ENCODE data around the gene CMTM4.
"Not testable (repeated sequence)": the region's sequence is repeated elsewhere in the genome, so short reads cannot be mapped to it uniquely, and the experiment has no call there.

Gene CMTM4

DNA sequence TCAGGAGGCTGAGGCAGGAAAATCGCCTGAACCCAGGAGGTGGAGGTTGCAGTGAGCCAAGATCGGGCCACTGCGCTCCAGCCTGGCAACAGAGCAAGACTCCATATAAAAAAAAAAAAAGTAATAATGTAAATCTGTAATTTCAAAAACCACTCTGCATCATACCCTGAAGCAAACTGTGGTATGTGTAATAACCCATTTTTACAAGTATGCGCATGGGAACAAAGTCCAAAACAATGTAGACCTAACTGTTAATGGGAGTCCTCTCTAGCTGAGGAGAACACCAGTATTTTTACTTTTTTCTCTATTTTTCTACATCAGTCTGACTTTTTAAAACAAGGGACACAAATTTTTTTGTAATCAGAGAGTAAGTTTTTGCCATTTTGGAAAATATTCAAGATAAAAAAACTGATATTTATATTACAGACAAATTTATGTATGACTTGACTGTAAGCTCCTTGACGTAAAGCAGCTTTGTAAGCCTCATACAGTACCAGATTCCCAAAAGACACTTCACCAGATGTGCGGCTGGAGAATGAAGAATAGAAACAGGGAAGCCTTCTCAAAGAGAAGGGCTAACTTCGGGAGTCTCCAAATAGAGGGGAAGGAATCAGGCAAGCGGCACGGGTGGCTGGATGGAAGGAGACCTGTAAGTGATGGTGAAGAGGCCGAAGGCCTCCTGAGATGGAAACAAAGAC is 25.7 kb downstream of the CMTM4 start:
- Histone ChIP-seq H3K4me3 (ENCODE audit: extremely low read depth, insufficient read depth, low read length, poor library complexity, severe bottlenecking) (no peak overlapping the region), H3K36me3 (ENCODE audit: control insufficient read depth, insufficient read depth, low read length) (no peaks in the 10 kb centered on the region), H3K27ac (ENCODE audit: low read depth, low read length, severe bottlenecking) (no peak overlapping the region), H3K9me3 (ENCODE audit: control insufficient read depth, low read length) (no peaks in the 10 kb centered on the region), H3K4me1 (ENCODE audit: control insufficient read depth, insufficient read depth, low read length, poor library complexity, severe bottlenecking) (no peaks in the 10 kb centered on the region)
- WGBS, 2 experiments (ENCODE audit: insufficient coverage in 2 of 2): 94 to 97% methylated on average over 6 to 7 of the region's 10 CpGs

DNA sequence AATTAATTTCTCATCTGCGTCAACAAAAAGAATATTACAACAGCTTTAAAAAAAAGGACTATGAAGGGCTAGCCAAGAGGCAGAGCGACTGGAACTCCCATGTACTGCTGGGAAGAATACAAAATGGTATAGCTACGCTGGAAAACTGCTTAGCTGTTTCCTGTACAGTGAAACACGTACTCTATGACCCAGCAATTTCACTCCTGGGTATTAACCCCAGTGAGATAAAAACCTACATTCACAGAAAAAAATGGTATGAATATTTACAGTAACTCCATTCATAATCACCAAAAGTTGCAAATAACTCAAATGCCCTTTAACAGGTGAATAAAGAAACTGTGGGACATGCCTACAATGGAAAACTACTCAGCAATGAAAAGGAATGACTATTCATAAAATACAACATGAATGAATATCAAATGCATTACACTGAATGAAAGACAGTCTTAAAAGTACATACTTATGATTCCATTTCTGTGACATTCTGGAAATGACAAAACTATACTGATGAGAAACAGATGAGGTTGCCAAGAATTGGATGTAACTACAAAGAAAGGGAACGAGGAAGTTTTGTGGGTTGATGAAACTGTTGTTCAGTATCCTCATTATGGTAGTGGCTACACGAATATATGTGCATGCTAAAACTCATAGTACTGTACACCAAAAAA is 27.6 kb downstream of the CMTM4 start:
- 92 to 100% methylated on average over 2 of the region's 6 CpGs for WGBS, 2 experiments (ENCODE audit: insufficient coverage in 2 of 2)
- no peak overlapping the region for H3K4me3 ChIP-seq (ENCODE audit: extremely low read depth, insufficient read depth, low read length, poor library complexity, severe bottlenecking)
- H3K27ac ChIP-seq (ENCODE audit: low read depth, low read length, severe bottlenecking): no peak overlapping the region
- no peaks in the 10 kb centered on the region for H3K9me3 ChIP-seq (ENCODE audit: control insufficient read depth, low read length)
- H3K36me3 ChIP-seq (ENCODE audit: control insufficient read depth, insufficient read depth, low read length): no peaks in the 10 kb centered on the region
- H3K4me1 ChIP-seq (ENCODE audit: control insufficient read depth, insufficient read depth, low read length, poor library complexity, severe bottlenecking): no peaks in the 10 kb centered on the region

DNA sequence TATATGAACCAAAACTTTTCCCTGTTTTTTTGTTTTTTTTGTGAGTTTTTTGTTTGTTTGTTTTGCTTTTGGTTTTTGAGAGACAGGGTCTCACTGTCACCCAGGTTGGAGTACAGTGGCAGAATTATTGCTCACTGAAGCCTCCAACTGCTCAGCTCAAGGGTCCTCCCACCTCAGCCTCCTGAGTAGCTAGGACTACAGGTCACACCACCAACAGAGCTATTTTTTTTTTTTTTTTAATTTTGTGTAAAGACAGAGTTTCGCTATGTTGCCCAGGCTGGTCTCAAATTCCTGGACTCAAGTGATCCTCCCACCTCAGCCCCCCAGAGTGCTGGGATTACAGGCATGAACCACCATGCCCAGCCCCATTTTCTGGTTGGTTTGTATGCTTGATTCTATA is 28.6 kb downstream of the CMTM4 start:
- Histone ChIP-seq H3K9me3 (ENCODE audit: control insufficient read depth, low read length) (no peaks in the 10 kb centered on the region), H3K4me3 (ENCODE audit: extremely low read depth, insufficient read depth, low read length, poor library complexity, severe bottlenecking) (no peak overlapping the region), H3K4me1 (ENCODE audit: control insufficient read depth, insufficient read depth, low read length, poor library complexity, severe bottlenecking) (no peaks in the 10 kb centered on the region), H3K36me3 (ENCODE audit: control insufficient read depth, insufficient read depth, low read length) (no peaks in the 10 kb centered on the region), H3K27ac (ENCODE audit: low read depth, low read length, severe bottlenecking) (no peak overlapping the region)
- no CpG with 5 or more reads among the region's 1 CpG for WGBS, 2 experiments (ENCODE audit: insufficient coverage in 2 of 2)

DNA sequence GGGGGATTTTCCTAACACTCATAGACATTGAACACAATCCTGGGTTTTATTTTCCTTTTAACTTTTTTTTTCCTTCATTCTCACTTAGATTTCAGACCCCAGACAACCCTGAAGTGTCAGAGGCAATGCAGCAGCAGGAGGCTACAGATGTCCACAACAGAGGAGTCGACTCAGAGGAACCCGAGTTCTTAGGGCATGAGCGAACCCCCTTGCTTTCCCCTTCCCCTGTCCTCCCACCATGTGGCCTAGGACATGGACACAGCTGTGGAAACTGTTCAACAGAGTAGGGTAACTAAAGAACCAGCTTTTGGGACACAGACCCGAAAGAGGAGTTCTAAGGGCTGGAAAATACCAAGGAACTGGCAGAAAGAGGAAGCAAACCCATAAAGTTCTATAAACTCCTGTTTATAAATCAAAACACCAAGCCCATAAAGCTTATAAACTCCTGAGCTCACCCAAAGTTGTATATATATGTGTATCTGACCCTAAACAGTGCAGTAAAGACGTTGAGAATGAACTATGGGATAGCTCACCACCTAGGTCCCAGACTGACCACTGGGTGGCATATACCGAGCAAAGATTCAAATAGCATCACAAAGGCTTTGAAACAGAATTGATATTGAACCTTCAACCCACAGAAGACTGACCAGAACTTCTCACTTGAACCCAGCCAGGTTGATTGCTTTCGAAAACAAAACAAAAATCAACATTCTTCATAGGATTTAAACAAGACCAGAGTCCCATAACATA is 33.9 kb downstream of the CMTM4 start:
- Histone ChIP-seq H3K27ac (ENCODE audit: low read depth, low read length, severe bottlenecking) (peak overlapping the region; percentile 79), H3K36me3 (ENCODE audit: control insufficient read depth, insufficient read depth, low read length) (no peaks in the 10 kb centered on the region), H3K9me3 (ENCODE audit: control insufficient read depth, low read length) (no peaks in the 10 kb centered on the region), H3K4me3 (ENCODE audit: extremely low read depth, insufficient read depth, low read length, poor library complexity, severe bottlenecking) (no peak overlapping the region), H3K4me1 (ENCODE audit: control insufficient read depth, insufficient read depth, low read length, poor library complexity, severe bottlenecking) (peaks cover 23% of the 10 kb centered on the region)
- WGBS, 2 experiments (ENCODE audit: insufficient coverage in 2 of 2): 57 to 62% methylated on average over 3 to 5 of the region's 7 CpGs

DNA sequence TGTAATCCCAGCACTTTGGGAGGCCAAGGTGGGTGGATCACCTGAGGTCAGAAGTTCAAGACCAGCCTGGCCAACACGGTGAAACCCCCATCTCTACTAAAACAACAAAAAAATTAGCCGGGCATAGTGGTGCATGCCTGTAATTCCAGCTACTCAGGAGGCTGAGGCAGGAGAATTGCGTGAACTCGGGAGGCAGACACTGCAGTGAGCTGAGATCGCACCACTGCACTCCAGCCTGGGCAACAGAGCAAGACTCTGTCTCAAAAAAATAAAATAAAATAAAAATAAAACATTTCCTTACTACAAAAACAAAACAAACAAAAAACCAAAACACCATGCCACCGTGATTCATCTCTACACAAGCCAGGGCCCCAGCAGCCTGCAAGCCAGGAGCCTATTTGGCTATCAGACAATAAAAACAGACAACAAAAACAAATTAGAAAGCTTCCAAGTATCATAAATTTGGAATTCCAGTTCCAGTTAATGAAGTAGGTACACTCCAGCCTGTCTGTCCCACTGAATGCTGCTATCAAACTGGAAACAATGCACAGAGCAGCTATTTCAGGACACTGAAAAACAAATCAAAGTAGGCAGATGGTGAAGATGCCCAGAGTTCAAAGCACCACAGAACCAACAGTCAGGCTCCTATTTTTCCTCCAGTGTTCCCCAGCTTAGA is 34.7 kb downstream of the CMTM4 start:
- WGBS, 2 experiments (ENCODE audit: insufficient coverage in 2 of 2): 85 to 88% methylated on average over 4 to 6 of the region's 6 CpGs
- H3K27ac ChIP-seq (ENCODE audit: low read depth, low read length, severe bottlenecking): peak overlapping the region; percentile 96
- H3K4me1 ChIP-seq (ENCODE audit: control insufficient read depth, insufficient read depth, low read length, poor library complexity, severe bottlenecking): peaks cover 23% of the 10 kb centered on the region
- not testable (repeated sequence) for H3K9me3 ChIP-seq (ENCODE audit: control insufficient read depth, low read length); H3K36me3 ChIP-seq (ENCODE audit: control insufficient read depth, insufficient read depth, low read length); H3K4me3 ChIP-seq (ENCODE audit: extremely low read depth, insufficient read depth, low read length, poor library complexity, severe bottlenecking)

DNA sequence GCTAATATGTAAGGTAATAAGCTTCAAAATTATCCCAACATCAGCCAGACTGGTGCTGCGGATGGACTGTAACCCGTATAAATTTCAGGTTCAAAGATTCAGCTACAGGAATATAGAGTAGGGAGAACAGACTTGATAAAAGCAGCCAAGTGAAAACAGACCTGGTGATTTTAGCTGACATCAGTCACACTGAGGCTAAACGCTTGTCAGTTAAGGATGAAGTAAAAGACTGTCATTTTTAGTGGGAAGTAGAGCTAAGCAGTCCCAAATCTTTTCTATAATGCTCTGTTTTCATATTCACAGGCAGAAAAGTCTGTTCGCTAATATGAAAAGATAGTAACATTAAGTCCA is 35.4 kb downstream of the CMTM4 start:
- peaks cover 23% of the 10 kb centered on the region for H3K4me1 ChIP-seq (ENCODE audit: control insufficient read depth, insufficient read depth, low read length, poor library complexity, severe bottlenecking)
- peak overlapping the region; percentile 96 for H3K27ac ChIP-seq (ENCODE audit: low read depth, low read length, severe bottlenecking)
- WGBS, 2 experiments (ENCODE audit: insufficient coverage in 2 of 2): 83 to 94% methylated on average over 2 of the region's 4 CpGs

DNA sequence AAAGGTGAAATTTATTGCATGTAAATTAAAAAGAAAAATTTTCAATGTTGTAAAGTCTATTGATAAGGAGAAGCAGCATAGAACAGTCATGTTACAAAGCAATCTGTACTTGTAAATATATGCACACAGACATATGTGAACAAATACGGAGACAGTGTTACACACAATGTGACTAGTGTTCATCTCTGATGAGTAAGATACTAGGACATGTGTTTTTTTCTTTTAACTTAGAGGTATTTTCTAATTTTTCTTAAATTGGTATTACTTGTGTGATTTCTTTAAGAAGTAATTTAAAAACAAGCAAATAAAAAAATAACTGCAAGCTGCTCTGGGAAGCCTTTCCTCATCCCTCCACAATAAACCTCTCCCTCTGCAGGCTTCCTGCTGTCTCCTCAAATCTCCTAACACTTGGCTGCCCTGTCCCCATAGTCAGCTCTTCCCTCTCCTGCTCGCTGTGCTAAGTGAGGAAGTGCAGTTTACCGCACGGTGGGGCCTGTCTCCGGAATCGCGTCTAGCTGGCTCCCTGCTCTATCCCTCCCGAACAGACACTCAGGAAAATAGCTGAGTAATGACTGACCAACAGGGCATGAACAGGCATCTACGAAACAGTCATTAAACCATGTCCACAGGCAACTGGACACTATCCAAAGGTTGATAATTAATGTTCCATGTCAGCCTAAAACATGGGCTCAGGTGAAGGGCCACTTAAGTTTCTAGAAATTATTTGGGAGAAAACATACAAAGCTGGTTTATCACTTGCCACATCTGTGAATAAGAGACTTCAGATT is 35.9 kb downstream of the CMTM4 start:
- Histone ChIP-seq H3K27ac (ENCODE audit: low read depth, low read length, severe bottlenecking) (peak overlapping the region; percentile 96), H3K4me3 (ENCODE audit: extremely low read depth, insufficient read depth, low read length, poor library complexity, severe bottlenecking) (no peak overlapping the region)
- WGBS, 2 experiments (ENCODE audit: insufficient coverage in 2 of 2): 20 to 24% methylated on average over 5 to 8 of the region's 9 CpGs

More for the DNA sequence above, 35.4 kb downstream of the CMTM4 start:
- Histone ChIP-seq H3K4me3 (ENCODE audit: extremely low read depth, insufficient read depth, low read length, poor library complexity, severe bottlenecking) (no peak overlapping the region), H3K9me3 (ENCODE audit: control insufficient read depth, low read length) (no peaks in the 10 kb centered on the region), H3K36me3 (ENCODE audit: control insufficient read depth, insufficient read depth, low read length) (no peaks in the 10 kb centered on the region)

DNA sequence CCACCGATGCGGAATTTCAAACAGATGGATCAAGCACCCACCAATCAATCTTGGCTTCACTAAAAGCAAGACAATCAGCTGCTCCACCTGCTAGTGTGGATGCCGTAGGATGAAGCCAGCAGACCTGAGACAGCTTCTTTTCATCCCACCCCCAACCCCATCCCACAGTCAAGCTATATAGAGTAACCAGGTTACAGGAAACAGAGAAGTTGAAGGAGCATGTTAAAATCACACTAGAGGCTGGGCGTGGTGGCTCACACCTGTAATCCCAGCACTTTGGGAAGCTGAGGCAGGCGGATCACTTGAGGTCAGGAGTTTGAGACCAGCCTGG is 37.7 kb downstream of the CMTM4 start:
- H3K4me1 ChIP-seq (ENCODE audit: control insufficient read depth, insufficient read depth, low read length, poor library complexity, severe bottlenecking): peaks cover 23% of the 10 kb centered on the region
- 96 to 97% methylated on average over 4 to 5 of the region's 5 CpGs for WGBS, 2 experiments (ENCODE audit: insufficient coverage in 2 of 2)
- H3K9me3 ChIP-seq (ENCODE audit: control insufficient read depth, low read length): no peaks in the 10 kb centered on the region
- H3K36me3 ChIP-seq (ENCODE audit: control insufficient read depth, insufficient read depth, low read length): no peaks in the 10 kb centered on the region
- H3K4me3 ChIP-seq (ENCODE audit: extremely low read depth, insufficient read depth, low read length, poor library complexity, severe bottlenecking): no peak overlapping the region
- no peak overlapping the region for H3K27ac ChIP-seq (ENCODE audit: low read depth, low read length, severe bottlenecking)

More for the DNA sequence above, 35.9 kb downstream of the CMTM4 start:
- H3K9me3 ChIP-seq (ENCODE audit: control insufficient read depth, low read length): no peaks in the 10 kb centered on the region
- H3K36me3 ChIP-seq (ENCODE audit: control insufficient read depth, insufficient read depth, low read length): no peaks in the 10 kb centered on the region
- peaks cover 23% of the 10 kb centered on the region for H3K4me1 ChIP-seq (ENCODE audit: control insufficient read depth, insufficient read depth, low read length, poor library complexity, severe bottlenecking)

DNA sequence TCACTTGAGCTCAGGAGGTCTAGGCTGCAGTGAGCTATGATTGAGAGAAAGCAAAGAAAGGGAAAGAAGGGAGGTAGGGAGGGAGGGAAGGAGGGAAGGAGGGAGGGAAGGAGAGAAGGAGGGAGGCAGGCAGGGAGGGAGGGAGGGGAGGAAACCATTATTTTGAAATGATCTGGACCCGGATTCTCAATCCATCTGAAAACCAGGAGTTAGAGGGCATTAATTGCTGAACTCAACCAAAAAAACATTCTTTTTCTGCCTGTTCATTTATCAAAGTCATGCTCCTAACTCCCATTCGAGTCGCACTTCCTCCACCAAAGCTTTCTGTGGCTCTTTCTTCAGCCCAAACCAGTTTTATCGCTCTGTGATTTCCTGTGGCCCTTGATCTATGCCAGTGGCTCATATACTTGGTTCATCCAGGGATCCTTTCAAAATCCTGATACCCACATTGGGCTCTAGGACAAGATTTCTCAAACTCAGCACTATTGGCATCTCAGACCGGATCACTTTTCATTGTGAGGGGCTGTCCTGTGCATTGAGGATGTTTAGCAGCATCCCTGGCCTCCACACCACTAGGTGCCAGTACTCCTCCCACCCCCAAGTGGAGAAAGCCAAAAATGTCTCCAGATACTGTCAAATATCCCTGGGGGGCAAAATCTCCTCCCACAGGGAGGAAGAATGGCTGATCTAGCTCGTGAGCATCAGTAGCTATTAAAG is 38.2 kb downstream of the CMTM4 start:
- no peaks in the 10 kb centered on the region for H3K36me3 ChIP-seq (ENCODE audit: control insufficient read depth, insufficient read depth, low read length)
- no peak overlapping the region for H3K4me3 ChIP-seq (ENCODE audit: extremely low read depth, insufficient read depth, low read length, poor library complexity, severe bottlenecking)
- 87 to 96% methylated on average over 4 to 5 of the region's 6 CpGs for WGBS, 2 experiments (ENCODE audit: insufficient coverage in 2 of 2)

DNA sequence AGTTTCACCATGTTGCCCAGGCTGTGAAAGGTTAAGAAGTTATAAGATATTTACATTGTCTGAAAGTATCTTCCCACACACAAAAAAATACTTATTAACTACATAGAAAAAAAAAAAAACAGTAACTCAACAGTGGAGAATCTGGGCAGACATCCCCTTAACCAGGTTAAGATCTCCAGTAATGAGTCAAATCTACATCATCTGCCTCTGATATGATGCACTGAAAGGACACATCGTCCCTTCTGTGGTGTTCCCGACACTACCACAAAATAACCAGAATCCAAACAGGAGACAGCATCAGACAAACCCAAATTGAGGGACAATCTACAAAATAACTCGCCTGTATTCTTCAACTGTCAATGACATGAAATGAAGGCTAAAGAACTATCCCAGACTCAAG is 40.0 kb downstream of the CMTM4 start:
- Histone ChIP-seq H3K36me3 (ENCODE audit: control insufficient read depth, insufficient read depth, low read length) (no peaks in the 10 kb centered on the region), H3K9me3 (ENCODE audit: control insufficient read depth, low read length) (no peaks in the 10 kb centered on the region), H3K4me1 (ENCODE audit: control insufficient read depth, insufficient read depth, low read length, poor library complexity, severe bottlenecking) (peaks cover 13% of the 10 kb centered on the region), H3K27ac (ENCODE audit: low read depth, low read length, severe bottlenecking) (no peak overlapping the region), H3K4me3 (ENCODE audit: extremely low read depth, insufficient read depth, low read length, poor library complexity, severe bottlenecking) (no peak overlapping the region)
- 87 to 94% methylated on average over 2 of the region's 3 CpGs for whole genome bisulfite sequencing, 2 experiments (ENCODE audit: insufficient coverage in 2 of 2)

More for the DNA sequence above, 38.2 kb downstream of the CMTM4 start:
- peaks cover 23% of the 10 kb centered on the region for H3K4me1 ChIP-seq (ENCODE audit: control insufficient read depth, insufficient read depth, low read length, poor library complexity, severe bottlenecking)
- no peak overlapping the region for H3K27ac ChIP-seq (ENCODE audit: low read depth, low read length, severe bottlenecking)
- no peaks in the 10 kb centered on the region for H3K9me3 ChIP-seq (ENCODE audit: control insufficient read depth, low read length)

Data from mesodermal cell (in vitro differentiated cells).